Upper lobe of left lung (tissue), 6 donors: ENCODE data around the gene VWA7. TPM values are rescaled to one million over a fixed set of nuclear protein-coding genes. Genes with fewer than 3 reads are reported as not detected.

Source experiments
- ATAC-seq, 2 donors: fragments of 200-7000 bp; cut with Tn5 transposase; one replicate each; pipeline ENCODE4 v1.9.1; 2022; ENCODE audit warnings: mild to moderate bottlenecking in 2 of 2, moderate library complexity in 2 of 2; ENCODE audit not compliant: low FRiP score in 2 of 2
- DNase-seq, 2 donors: peaks; one replicate each; pipeline ENCODE4 v3.0.0-alpha.2; 2019 to 2020
- H3K27ac ChIP-seq, 4 donors: fragments of 200-600 bp; sonication (generic); one replicate each; pipeline ENCODE4 v1.5.1; 2016 to 2019
- H3K27me3 ChIP-seq, 4 donors: fragments of 200-600 bp; sonication (generic); one replicate each; pipeline ENCODE4 v1.5.1; 2017 to 2019
- H3K36me3 ChIP-seq, 4 donors: fragments of 200-600 bp; sonication (generic); one replicate each; pipeline ENCODE4 v1.5.1; 2016 to 2019
- H3K4me1 ChIP-seq, 4 donors: fragments of 200-600 bp; sonication (generic); one replicate each; pipeline ENCODE4 v1.5.1; 2018 to 2019
- H3K4me3 ChIP-seq, 4 donors: fragments of 200-600 bp; sonication (generic); one replicate each; pipeline ENCODE4 v1.5.1; 2017 to 2019; ENCODE audit warnings: mild to moderate bottlenecking in 2 of 4, moderate library complexity in 1 of 4
- H3K9me3 ChIP-seq, 4 donors: fragments of 200-600 bp; sonication (generic); one replicate each; pipeline ENCODE4 v1.5.1; 2018 to 2019
- EP300 ChIP-seq, 4 donors: sonication (generic); formaldehyde crosslinking; IDR thresholded peaks; one replicate each; pipeline ENCODE4 v1.5.1; 2017; ENCODE audit warnings: antibody characterized with exemption in 4 of 4, control low read depth in 2 of 4
- POLR2A ChIP-seq, 4 donors: fragments of 450-650 bp; IDR thresholded peaks; one replicate each; pipeline ENCODE4 v1.5.1; 2016 to 2017; ENCODE audit warnings: antibody characterized with exemption in 4 of 4, mild to moderate bottlenecking in 2 of 4
- POLR2AphosphoS5 ChIP-seq, 2 donors: sonication (generic); formaldehyde crosslinking; IDR thresholded peaks; one replicate each; pipeline ENCODE4 v1.5.1; 2017; ENCODE audit warnings: antibody characterized with exemption in 2 of 2
- WGBS, 2 donors: methylation state at CpG; one replicate each; pipeline ENCODE4 v1.1.5; 2017 to 2018; 5-methylcytosine and 5-hydroxymethylcytosine counted together
- total RNA-seq, 6 donors: library from RNA; depleted of rRNA in 4 of 6; stranded (reverse); fragments of >200 nt in 4 of 6; gene quantifications; one replicate each; pipeline versions ENCODE4 v1.1.0 to v1.2.1, GENCODE V29; 2016 to 2021
- TF ChIP-seq, protein P1 (sequence below), 6 experiments: fragments of 450-650 bp in 4 of 6; fragments of 200-600 bp in 2 of 6; sonication (generic) in 2 of 6; IDR thresholded peaks; one replicate each; pipeline ENCODE4 v1.5.1; 2016 to 2019; ENCODE audit warnings: antibody characterized with exemption in 6 of 6
- donor health status: DM: no; HTN: no; CAD: no; lungs with moderate emphysema.
- donor health status: DM: no; HTN: yes; CAD: no; lungs with severe emphysema.

Gene VWA7
- total RNA-seq, 6 donors from 2014 or later: 4.0 to 7.4 (median 6.6) TPM

DNA sequence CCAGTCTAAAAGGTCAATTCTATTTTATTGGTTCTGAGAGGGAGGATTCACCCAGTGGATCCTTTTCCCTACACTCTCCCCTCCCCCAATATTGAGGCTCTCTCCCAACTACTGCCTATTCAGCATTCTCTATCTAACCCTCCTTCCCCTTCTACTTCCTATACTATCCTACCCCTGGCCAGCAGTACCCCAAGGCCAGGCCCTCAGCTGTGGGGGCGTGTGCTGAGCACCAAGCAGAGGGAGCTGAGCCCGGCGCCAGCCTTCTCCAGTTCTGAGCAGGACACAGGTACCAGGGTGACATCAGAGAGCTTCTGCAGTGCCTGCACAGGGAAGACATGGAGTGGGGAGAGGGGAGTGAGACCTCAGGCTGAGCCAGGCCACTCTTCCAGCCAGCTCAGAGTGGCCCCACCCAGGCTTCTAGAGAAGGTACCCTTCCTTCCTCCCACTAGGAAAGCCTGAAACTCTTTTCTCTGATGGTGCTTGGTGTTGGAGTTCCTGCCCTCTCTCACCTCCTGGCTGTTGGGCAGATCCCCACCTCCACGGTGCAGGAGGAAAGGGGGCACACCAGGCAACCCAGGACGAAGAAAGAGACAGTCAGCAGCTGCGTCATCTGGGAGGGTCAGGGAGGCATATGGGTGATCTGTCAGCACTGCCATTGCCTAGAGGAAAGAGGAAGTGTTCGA, 50.0 kb downstream of the VWA7 start:
- Histone ChIP-seq H3K27ac (peak overlapping the region; percentile 87 to 99 (median 94)), H3K9me3 (no peaks in the 10 kb centered on the region), H3K27me3 (no peaks in the 10 kb centered on the region), H3K4me1 (peaks cover 30 to 60% (median 49%) of the 10 kb centered on the region in 4 donors), H3K4me3 (peak overlapping the region in 1 of 4 donors; percentile 80), H3K36me3 (peaks cover 9 to 42% (median 19%) of the 10 kb centered on the region in 4 donors)
- WGBS, 2 donors: 69 to 72% methylated on average over 7 of the region's 7 CpGs
- TF ChIP-seq EP300 (IDR thresholded peaks at IDR 0.05) (no peak), POLR2A (IDR thresholded peaks at IDR 0.05) (peak in 1 of 4 donors; percentile 43)
- ATAC-seq (peak in 1 of 2 donors; percentile 28), DNase-seq (peak in 1 of 2 donors; percentile 62)

DNA sequence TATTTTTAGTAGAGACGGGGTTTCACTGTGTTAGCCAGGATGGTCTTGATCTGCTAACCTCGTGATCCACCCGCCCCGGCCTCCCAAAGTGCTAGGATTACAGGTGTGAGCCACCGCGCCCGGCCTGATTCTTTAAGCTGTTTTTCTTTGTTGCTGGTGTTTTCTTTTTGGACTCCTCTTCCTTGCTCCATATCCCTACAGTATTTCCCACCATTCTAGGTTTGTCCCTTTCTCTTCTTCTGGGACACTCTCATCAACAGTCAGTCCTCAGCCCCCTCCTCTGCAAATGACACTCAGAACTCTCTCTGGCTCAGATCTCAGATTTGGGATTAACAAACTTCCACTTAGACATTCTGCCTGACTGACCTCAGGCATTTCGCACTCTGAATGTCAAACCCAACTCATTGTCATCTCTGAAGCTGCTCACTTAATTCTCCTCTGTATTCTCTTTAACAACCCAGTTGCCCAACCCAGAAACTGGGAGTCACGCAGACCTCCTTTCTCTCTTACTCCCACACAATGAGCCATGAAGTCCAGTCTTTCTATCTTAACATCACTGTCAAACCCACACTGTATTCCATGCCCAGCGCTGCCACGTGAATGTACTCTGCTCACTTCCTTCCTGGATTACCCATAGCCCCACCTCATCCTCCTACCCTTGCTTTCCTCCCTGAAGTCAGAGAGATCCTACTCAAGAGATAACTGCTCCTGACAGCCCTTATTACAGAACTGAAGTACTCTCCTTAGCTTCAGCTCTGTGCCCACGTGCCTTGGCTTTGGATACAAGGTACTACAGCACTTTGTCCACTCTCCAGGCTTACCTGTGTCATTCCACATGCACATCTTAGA, 51.4 kb downstream of the VWA7 start:
- no peak for ATAC-seq
- peak in 1 of 2 donors; percentile 56 for DNase-seq
- peak overlapping the region; percentile 6 to 99 (median 71) for H3K27ac ChIP-seq
- WGBS, 2 donors: 78 to 79% methylated on average over 12 of the region's 12 CpGs
- H3K9me3 ChIP-seq: no peaks in the 10 kb centered on the region
- peak in 1 of 4 donors; percentile 34 for TF ChIP-seq EP300 (IDR thresholded peaks at IDR 0.05)
- no peak for TF ChIP-seq POLR2A (IDR thresholded peaks at IDR 0.05)
- peak; percentile 50 to 76 for TF ChIP-seq POLR2AphosphoS5 (IDR thresholded peaks at IDR 0.05)
- TF ChIP-seq, protein P1, sequence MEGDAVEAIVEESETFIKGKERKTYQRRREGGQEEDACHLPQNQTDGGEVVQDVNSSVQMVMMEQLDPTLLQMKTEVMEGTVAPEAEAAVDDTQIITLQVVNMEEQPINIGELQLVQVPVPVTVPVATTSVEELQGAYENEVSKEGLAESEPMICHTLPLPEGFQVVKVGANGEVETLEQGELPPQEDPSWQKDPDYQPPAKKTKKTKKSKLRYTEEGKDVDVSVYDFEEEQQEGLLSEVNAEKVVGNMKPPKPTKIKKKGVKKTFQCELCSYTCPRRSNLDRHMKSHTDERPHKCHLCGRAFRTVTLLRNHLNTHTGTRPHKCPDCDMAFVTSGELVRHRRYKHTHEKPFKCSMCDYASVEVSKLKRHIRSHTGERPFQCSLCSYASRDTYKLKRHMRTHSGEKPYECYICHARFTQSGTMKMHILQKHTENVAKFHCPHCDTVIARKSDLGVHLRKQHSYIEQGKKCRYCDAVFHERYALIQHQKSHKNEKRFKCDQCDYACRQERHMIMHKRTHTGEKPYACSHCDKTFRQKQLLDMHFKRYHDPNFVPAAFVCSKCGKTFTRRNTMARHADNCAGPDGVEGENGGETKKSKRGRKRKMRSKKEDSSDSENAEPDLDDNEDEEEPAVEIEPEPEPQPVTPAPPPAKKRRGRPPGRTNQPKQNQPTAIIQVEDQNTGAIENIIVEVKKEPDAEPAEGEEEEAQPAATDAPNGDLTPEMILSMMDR (IDR thresholded peaks at IDR 0.05): no peak
- peaks cover 0 to 27% (median 5%) of the 10 kb centered on the region in 4 donors for H3K36me3 ChIP-seq
- H3K4me3 ChIP-seq: no peak overlapping the region
- H3K4me1 ChIP-seq: peaks cover 30 to 48% (median 38%) of the 10 kb centered on the region in 4 donors
- no peaks in the 10 kb centered on the region for H3K27me3 ChIP-seq

DNA sequence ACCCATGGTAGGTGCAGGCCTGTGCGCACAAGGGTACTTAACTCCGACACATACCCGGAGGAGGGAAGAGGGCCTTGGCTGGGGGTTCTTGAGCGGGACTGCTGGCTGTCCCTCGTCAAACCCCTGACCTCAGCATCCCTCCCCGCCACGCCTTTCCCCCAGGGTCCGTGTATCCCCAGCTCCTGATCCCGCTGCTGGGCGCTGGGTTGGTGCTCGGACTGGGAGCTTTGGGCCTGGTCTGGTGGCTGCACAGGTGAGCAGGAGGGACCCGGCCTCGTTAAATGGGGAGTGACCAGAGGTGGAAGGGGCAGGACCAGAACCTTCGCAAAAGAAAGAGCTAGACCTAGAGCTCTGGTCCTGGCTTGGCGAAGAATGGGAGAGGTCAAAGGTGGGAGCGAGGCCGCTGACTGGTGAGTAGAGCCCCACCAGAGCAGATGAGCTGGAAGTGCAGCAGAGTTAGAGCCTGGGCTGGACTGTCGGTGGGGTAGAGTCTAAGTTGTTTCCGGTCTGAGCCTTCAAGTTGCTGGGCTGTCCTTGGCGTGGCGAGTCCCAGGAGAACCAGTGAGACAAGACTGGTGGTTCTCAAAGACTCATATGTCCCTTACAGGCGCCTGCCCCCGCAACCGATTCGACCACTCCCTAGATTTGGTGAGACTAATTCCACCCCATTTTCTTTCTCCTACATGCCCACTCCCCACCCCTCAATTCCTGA, 53.0 kb downstream of the VWA7 start:
- Histone ChIP-seq H3K27ac (peak overlapping the region in 2 of 4 donors; percentile 21 to 93), H3K27me3 (no peaks in the 10 kb centered on the region), H3K4me3 (no peak overlapping the region), H3K9me3 (no peaks in the 10 kb centered on the region), H3K4me1 (peaks cover 23 to 39% (median 32%) of the 10 kb centered on the region in 4 donors), H3K36me3 (peaks cover 0 to 24% (median 2%) of the 10 kb centered on the region in 4 donors)
- WGBS, 2 donors: 91 to 92% methylated on average over 18 to 25 of the region's 25 CpGs
- ATAC-seq: no peak
- no peak for TF ChIP-seq POLR2A (IDR thresholded peaks at IDR 0.05)
- DNase-seq: no peak

DNA sequence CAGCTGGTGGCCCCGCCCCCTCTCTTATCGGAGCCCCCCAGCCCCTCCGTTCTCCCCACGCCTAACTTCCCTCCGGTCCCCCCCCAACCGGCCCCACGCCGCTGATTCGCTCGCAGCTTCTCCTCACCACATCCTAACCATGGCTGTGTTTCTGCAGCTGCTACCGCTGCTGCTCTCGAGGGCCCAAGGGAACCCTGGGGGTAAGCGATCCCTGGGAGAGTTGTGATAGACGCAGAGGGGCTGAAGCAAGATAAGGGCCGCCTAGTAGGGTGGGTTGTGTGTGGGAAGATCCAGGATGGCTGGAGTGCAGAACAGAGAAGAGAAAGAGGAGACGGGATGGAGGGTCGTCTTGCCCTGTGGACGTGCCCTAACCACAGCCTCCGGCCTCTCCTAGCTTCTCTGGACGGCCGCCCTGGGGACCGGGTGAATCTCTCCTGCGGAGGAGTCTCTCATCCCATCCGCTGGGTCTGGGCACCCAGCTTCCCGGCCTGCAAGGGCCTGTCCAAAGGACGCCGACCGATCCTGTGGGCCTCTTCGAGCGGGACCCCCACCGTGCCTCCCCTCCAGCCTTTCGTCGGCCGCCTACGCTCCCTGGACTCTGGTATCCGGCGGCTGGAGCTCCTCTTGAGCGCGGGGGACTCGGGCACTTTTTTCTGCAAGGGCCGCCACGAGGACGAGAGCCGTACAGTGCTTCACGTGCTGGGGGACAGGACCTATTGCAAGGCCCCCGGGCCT, 53.7 kb downstream of the VWA7 start, which contains the start of gene MPIG6B:
TSS of gene MPIG6B (plus strand) at position 129 of the 735 bp plus-strand sequence. CDS start at position 140, 11 bp downstream.
- DNase-seq: no peak
- no peaks in the 10 kb centered on the region for H3K9me3 ChIP-seq
- peak within 1 kb of the TSS in 1 of 4 donors; percentile 93 for H3K27ac ChIP-seq
- no peak for TF ChIP-seq POLR2AphosphoS5 (IDR thresholded peaks at IDR 0.05)
- 69 to 81% methylated on average over 29 to 42 of the region's 46 CpGs for WGBS, 2 donors
- H3K4me3 ChIP-seq: no peak within 1 kb of the TSS
- no peak for ATAC-seq
- H3K4me1 ChIP-seq: peaks cover 23 to 32% (median 26%) of the 10 kb centered on the region in 4 donors
- H3K27me3 ChIP-seq: no peaks in the 10 kb centered on the region
- peaks cover 0 to 24% (median 2%) of the 10 kb centered on the region in 4 donors for H3K36me3 ChIP-seq

DNA sequence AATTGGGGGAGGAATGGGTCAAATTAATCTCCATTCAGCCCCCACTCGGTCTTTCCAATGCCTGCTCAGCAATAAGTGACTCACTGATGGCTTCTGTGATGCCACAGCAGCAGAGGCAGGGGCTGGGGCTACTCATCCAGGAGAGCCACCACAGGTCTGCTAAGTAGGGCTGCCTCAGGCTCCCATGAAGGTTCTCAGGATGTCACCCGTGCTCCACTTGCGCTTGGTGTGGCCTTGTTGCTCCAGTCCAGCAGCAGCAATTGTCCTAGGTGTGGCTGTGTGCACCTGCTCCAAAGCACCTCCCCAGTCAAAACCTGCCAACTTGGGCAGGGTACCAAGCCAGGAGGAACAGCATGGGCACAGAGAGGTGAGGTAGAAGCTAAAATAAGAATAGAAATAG, 55.0 kb downstream of the VWA7 start:
- TF ChIP-seq POLR2A (IDR thresholded peaks at IDR 0.05): no peak
- TF ChIP-seq POLR2AphosphoS5 (IDR thresholded peaks at IDR 0.05): no peak
- TF ChIP-seq, protein P1 (IDR thresholded peaks at IDR 0.05): no peak
- TF ChIP-seq EP300 (IDR thresholded peaks at IDR 0.05): no peak
- Histone ChIP-seq H3K36me3 (peaks cover 0 to 14% (median 1%) of the 10 kb centered on the region in 4 donors), H3K27me3 (no peaks in the 10 kb centered on the region), H3K4me3 (no peak overlapping the region), H3K4me1 (peaks cover 13 to 22% (median 18%) of the 10 kb centered on the region in 4 donors), H3K9me3 (no peaks in the 10 kb centered on the region), H3K27ac (no peak overlapping the region)
- no peak for ATAC-seq
- WGBS, 2 donors: 91% methylated on average over 3 of the region's 3 CpGs; no CpG with 5 or more reads in 1 of the 2 donors
- DNase-seq: no peak
